Lung (tissue), 12 donors: ENCODE measurements around the gene CTXND1. TPM values are rescaled to one million over a fixed set of nuclear protein-coding genes. Genes with fewer than 3 reads are reported as not detected.
A peak's percentile ranks its signal among the peaks of the same experiment; 100 is the strongest.

ENCODE experiments used
- ATAC-seq: fragments of 200-7000 bp; cut with Tn5 transposase; one replicate; pipeline ENCODE4 v1.9.1; 2020; ENCODE audit warnings: moderate number of reproducible peaks; ENCODE audit not compliant: insufficient read depth, low FRiP score
- DNase-seq, 3 donors: peaks; one replicate each; pipeline ENCODE4 v3.0.0-alpha.2; 2013 to 2017
- H3K27ac ChIP-seq, 2 donors: one replicate each; pipeline ENCODE4 v1.5.1; 2013; ENCODE audit warnings: mild to moderate bottlenecking in 2 of 2, moderate library complexity in 2 of 2, control low read depth in 1 of 2, inconsistent platforms in 1 of 2, low read depth in 1 of 2, low read length in 1 of 2
- H3K27me3 ChIP-seq, 3 donors: one replicate each; pipeline ENCODE4 v1.5.1; 2013; ENCODE audit warnings: low read length in 2 of 3; ENCODE audit not compliant: control insufficient read depth in 3 of 3, insufficient read depth in 3 of 3
- H3K36me3 ChIP-seq, 4 donors: one replicate each; pipeline ENCODE4 v1.5.1; 2013; ENCODE audit warnings: low read length in 4 of 4, mild to moderate bottlenecking in 1 of 4, moderate library complexity in 1 of 4; ENCODE audit not compliant: control insufficient read depth in 4 of 4, insufficient read depth in 4 of 4
- H3K4me1 ChIP-seq, 5 donors: one replicate each; pipeline ENCODE4 v1.5.1; 2013; ENCODE audit warnings: low read length in 5 of 5, mild to moderate bottlenecking in 2 of 5, moderate library complexity in 1 of 5; ENCODE audit not compliant: control insufficient read depth in 5 of 5, insufficient read depth in 5 of 5
- H3K4me3 ChIP-seq: one replicate; pipeline ENCODE4 v1.5.1; 2013; ENCODE audit warnings: mild to moderate bottlenecking, control low read depth, moderate library complexity
- H3K9ac ChIP-seq, 2 donors: one replicate each; pipeline ENCODE4 v1.5.1; 2013; ENCODE audit warnings: low read length in 2 of 2, control low read depth in 1 of 2; ENCODE audit not compliant: insufficient read depth in 1 of 2
- H3K9me3 ChIP-seq, 4 donors: one replicate each; pipeline ENCODE4 v1.5.1; 2013; ENCODE audit warnings: low read length in 3 of 4, mild to moderate bottlenecking in 1 of 4, moderate library complexity in 1 of 4; ENCODE audit not compliant: control insufficient read depth in 4 of 4, insufficient read depth in 3 of 4
- CTCF ChIP-seq: IDR thresholded peaks from 2 replicates; pipeline ENCODE4 v1.5.1; 2012; ENCODE audit warnings: mild to moderate bottlenecking; ENCODE audit errors: control extremely low read depth, extremely low read depth
- WGBS, 2 donors: extraction: QIAGEN DNeasy Blood & Tissue Kit; methylation state at CpG; one replicate each; pipeline ENCODE4 v1.1.7; 2013; 5-methylcytosine and 5-hydroxymethylcytosine counted together
- polyA plus RNA-seq, 2 donors: library from polyadenylated mRNA; stranded (reverse); fragments of 200-250 nt; gene quantifications; one replicate each; pipeline ENCODE4 v1.2.1, GENCODE V29; 2013
- total RNA-seq, 2 donors: library from RNA; depleted of rRNA in 1 of 2; stranded (reverse); fragments of >200 nt in 1 of 2; gene quantifications; one replicate each; pipeline ENCODE4 v1.2.1, GENCODE V29; 2014 to 2021
- donor health status: control.
- donor health status: control.
- donor health status: Bipolar disorder and iron deficiency.
- donor health status: healthy.
- donor health status: DM: yes; HTN: yes; CAD: no.

Gene CTXND1
- total and polyA plus RNA-seq, 4 donors, result 0.10 to 2.4 (median 1.5) TPM

GRCh38 chr15:80185152-80185551 lies 66.9 kb downstream of the CTXND1 start:
- DNase-seq (no peak), ATAC-seq (no peak)
- Histone ChIP-seq H3K27ac (no peak overlapping the region), H3K27me3 (no peaks in the 10 kb centered on the region), H3K9ac (no peak overlapping the region), H3K4me3 (no peak overlapping the region), H3K4me1 (peaks cover 0 to 15% (median 13%) of the 10 kb centered on the region in 5 donors), H3K36me3 (peaks cover 11 to 43% (median 38%) of the 10 kb centered on the region in 4 donors), H3K9me3 (no peaks in the 10 kb centered on the region)
- WGBS, 2 donors, result 98% methylated on average over 2 of the region's 2 CpGs
- TF ChIP-seq CTCF, result no peak

GRCh38 chr15:80184554-80184953 lies 67.5 kb downstream of the CTXND1 start:
- no peak for TF ChIP-seq CTCF
- DNase-seq, result no peak
- Histone ChIP-seq H3K36me3 (peaks cover 11 to 43% (median 41%) of the 10 kb centered on the region in 4 donors), H3K27me3 (no peaks in the 10 kb centered on the region), H3K9me3 (no peaks in the 10 kb centered on the region), H3K9ac (no peak overlapping the region), H3K4me1 (peaks cover 0 to 15% (median 13%) of the 10 kb centered on the region in 5 donors), H3K4me3 (no peak overlapping the region), H3K27ac (no peak overlapping the region)
- ATAC-seq, result no peak
- WGBS, 2 donors, result 91 to 92% methylated on average over 7 of the region's 7 CpGs

GRCh38 chr15:80183886-80184285 lies 68.1 kb downstream of the CTXND1 start:
- Histone ChIP-seq H3K4me1 (peaks cover 0 to 15% (median 13%) of the 10 kb centered on the region in 5 donors), H3K9ac (no peak overlapping the region), H3K27ac (no peak overlapping the region), H3K4me3 (no peak overlapping the region), H3K9me3 (no peaks in the 10 kb centered on the region), H3K36me3 (peaks cover 11 to 46% (median 41%) of the 10 kb centered on the region in 4 donors), H3K27me3 (no peaks in the 10 kb centered on the region)
- peak in 2 of 3 donors; percentile 31 to 34 for DNase-seq
- no peak for ATAC-seq
- WGBS, 2 donors, result 86 to 87% methylated on average over 6 of the region's 6 CpGs
- no peak for TF ChIP-seq CTCF

- TF ChIP-seq CTCF, result no peak
- Histone ChIP-seq H3K9me3 (no peaks in the 10 kb centered on the region), H3K4me1 (peaks cover 0 to 15% (median 13%) of the 10 kb centered on the region in 5 donors), H3K27ac (no peak overlapping the region), H3K27me3 (no peaks in the 10 kb centered on the region), H3K36me3 (peaks cover 11 to 48% (median 39%) of the 10 kb centered on the region in 4 donors), H3K4me3 (no peak overlapping the region), H3K9ac (no peak overlapping the region)
- DNase-seq (no peak), ATAC-seq (no peak)
- WGBS, 2 donors, result 91 to 93% methylated on average over 10 of the region's 10 CpGs
Observed at GRCh38 chr15:80183306-80183705, 68.7 kb downstream of the CTXND1 start.
